ENCODE data around the gene DAND5. TPM values are rescaled to one million over a fixed set of nuclear protein-coding genes. Genes with fewer than 3 reads are reported as not detected.

Gene DAND5
- total and polyA plus RNA-seq, 2 donors (not counting 1 experiment from before 2014, with no cell fraction given) = not detected

DNA sequence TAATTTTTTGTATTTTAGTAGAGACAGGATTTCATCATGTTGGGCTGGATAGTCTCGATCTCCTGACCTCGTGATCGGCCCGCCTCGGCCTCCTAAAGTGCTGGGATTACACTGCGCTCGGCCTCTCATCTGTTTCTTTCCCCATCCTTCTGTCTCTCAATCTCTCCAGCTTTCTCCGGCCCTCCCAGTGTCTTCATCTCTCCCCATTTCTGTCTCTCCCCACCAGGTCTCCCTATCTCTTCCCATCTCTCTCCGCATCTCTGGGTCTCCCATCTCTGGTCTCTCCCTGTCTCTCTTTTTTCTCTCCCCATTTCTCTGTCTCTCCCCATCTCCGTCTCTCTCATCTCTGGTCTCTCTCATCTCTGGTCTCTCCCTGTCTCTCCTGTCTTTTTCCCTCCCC lies 13.7 kb downstream of the DAND5 start:
- Histone ChIP-seq H3K36me3 (replicated peaks in 1 of 2; ENCODE audit: control extremely low read depth in 1 of 2, control insufficient read depth in 1 of 2, extremely low read depth in 1 of 2, insufficient read depth in 2 of 2, low read length in 1 of 2) (no peaks in the 10 kb centered on the region), H3K9me3 (ENCODE audit: control extremely low read depth in 1 of 3, control insufficient read depth in 2 of 3, insufficient read depth in 1 of 3, low read length in 2 of 3) (no peaks in the 10 kb centered on the region), H3K4me2 (replicated peaks; ENCODE audit: low read depth, low read length, poor library complexity, severe bottlenecking) (peak overlapping the region; percentile 91), H3K9ac (ENCODE audit: low read length) (peak overlapping the region; percentile 51), H3K27me3 (replicated peaks in 1 of 4; ENCODE audit: control extremely low read depth in 1 of 4, control insufficient read depth in 3 of 4, insufficient read depth in 4 of 4, low read length in 3 of 4) (peaks cover 0 to 8% (median 2%) of the 10 kb centered on the region in 4 experiments), H3K4me3 (ENCODE audit: control extremely low read depth in 1 of 5, extremely low read depth in 1 of 5, insufficient read depth in 1 of 5, low read depth in 2 of 5, low read length in 4 of 5) (peak overlapping the region in 4 of 5 experiments; percentile 24 to 62 (median 36)), H3K4me1 (ENCODE audit: control insufficient read depth in 2 of 2, insufficient read depth in 2 of 2, low read length in 2 of 2) (peaks cover 30 to 44% of the 10 kb centered on the region in 2 donors), H3K79me2 (ENCODE audit: control insufficient read depth, insufficient read depth, low read length) (no peaks in the 10 kb centered on the region), H2AFZ (ENCODE audit: insufficient read depth, low read depth, low read length, poor library complexity, severe bottlenecking) (peak overlapping the region; percentile 77), H3K27ac (ENCODE audit: low read length in 2 of 2) (no peak overlapping the region), H4K20me1 (ENCODE audit: control insufficient read depth, insufficient read depth, low read length, poor library complexity, severe bottlenecking) (no peaks in the 10 kb centered on the region)
- intact Hi-C loops (cut with micrococcal nuclease) = loop anchor here (1.0 to 5.0 kb wide), 3 partner anchors 52 to 764 kb away; a partner anchor contains a TSS
- peaks cover 16% of the 10 kb centered on the region for H3K4me1 Mint-ChIP-seq
- CTCF ChIA-PET = interaction anchor here (0.9 to 12.5 kb wide), 5 partner anchors 46 to 110 kb away, joined by 3 to 285 read pairs (median 4); no protein-coding TSS in a partner anchor
- no peak overlapping the region for H3K4me3 Mint-ChIP-seq
- ATAC-seq (ENCODE audit: low read depth) (no peak), DNase-seq (no peak)
- H3K27me3 Mint-ChIP-seq = peaks cover 4% of the 10 kb centered on the region
- POLR2A ChIA-PET = no interaction called here
- TF ChIP-seq, protein P1, sequence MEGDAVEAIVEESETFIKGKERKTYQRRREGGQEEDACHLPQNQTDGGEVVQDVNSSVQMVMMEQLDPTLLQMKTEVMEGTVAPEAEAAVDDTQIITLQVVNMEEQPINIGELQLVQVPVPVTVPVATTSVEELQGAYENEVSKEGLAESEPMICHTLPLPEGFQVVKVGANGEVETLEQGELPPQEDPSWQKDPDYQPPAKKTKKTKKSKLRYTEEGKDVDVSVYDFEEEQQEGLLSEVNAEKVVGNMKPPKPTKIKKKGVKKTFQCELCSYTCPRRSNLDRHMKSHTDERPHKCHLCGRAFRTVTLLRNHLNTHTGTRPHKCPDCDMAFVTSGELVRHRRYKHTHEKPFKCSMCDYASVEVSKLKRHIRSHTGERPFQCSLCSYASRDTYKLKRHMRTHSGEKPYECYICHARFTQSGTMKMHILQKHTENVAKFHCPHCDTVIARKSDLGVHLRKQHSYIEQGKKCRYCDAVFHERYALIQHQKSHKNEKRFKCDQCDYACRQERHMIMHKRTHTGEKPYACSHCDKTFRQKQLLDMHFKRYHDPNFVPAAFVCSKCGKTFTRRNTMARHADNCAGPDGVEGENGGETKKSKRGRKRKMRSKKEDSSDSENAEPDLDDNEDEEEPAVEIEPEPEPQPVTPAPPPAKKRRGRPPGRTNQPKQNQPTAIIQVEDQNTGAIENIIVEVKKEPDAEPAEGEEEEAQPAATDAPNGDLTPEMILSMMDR (IDR thresholded peaks at IDR 0.05) = no peak
- no peak for TF ChIP-seq EZH2 (IDR thresholded peaks at IDR 0.05; ENCODE audit: borderline replicate concordance, insufficient read depth, low read depth, low read length, poor library complexity, severe bottlenecking)
- 66% methylated on average over 9 of the region's 10 CpGs for WGBS (ENCODE audit: insufficient coverage)
- no peak overlapping the region for H3K27ac Mint-ChIP-seq
- no peaks in the 10 kb centered on the region for H3K9me3 Mint-ChIP-seq (ENCODE audit: insufficient read depth)

DNA sequence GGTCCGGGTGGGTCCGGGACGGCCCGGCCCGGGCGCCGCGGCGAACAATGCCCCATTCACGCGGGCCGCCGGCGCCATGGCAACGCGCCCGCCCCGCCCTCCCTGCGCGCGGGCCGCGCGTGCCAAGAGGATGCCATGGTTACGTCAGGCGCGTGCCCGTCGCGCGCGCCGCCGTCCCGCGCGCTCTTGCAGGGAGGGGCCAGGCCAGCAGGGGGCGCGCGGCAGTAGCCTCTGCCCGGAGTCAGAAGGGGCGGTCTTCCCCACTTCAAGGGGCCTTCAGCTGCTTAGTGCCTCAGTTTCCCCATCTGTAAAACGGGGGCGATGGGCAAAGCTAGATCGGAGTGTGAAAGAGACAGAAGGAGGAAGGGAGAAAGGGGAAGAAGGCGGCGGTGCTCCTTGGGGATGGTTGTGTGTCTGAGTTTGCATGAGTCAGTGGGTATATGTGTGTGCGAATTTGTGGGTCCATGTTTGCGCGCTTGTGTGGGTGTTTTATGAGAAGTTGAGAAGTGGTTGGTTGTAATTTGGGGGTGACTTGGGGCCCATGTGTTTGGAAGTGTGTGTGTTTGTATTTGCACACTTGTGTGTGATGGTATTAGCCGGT lies 14.3 kb downstream of the DAND5 start:
- Histone ChIP-seq H3K9me3 (ENCODE audit: control extremely low read depth in 1 of 3, control insufficient read depth in 2 of 3, insufficient read depth in 1 of 3, low read length in 2 of 3) (no peaks in the 10 kb centered on the region), H4K20me1 (ENCODE audit: control insufficient read depth, insufficient read depth, low read length, poor library complexity, severe bottlenecking) (no peaks in the 10 kb centered on the region), H3K36me3 (replicated peaks in 1 of 2; ENCODE audit: control extremely low read depth in 1 of 2, control insufficient read depth in 1 of 2, extremely low read depth in 1 of 2, insufficient read depth in 2 of 2, low read length in 1 of 2) (no peaks in the 10 kb centered on the region), H2AFZ (ENCODE audit: insufficient read depth, low read depth, low read length, poor library complexity, severe bottlenecking) (peak overlapping the region; percentile 77), H3K27me3 (replicated peaks in 1 of 4; ENCODE audit: control extremely low read depth in 1 of 4, control insufficient read depth in 3 of 4, insufficient read depth in 4 of 4, low read length in 3 of 4) (peaks cover 0 to 10% (median 2%) of the 10 kb centered on the region in 4 experiments), H3K4me1 (ENCODE audit: control insufficient read depth in 2 of 2, insufficient read depth in 2 of 2, low read length in 2 of 2) (peaks cover 30 to 43% of the 10 kb centered on the region in 2 donors), H3K79me2 (ENCODE audit: control insufficient read depth, insufficient read depth, low read length) (no peaks in the 10 kb centered on the region), H3K4me3 (ENCODE audit: control extremely low read depth in 1 of 5, extremely low read depth in 1 of 5, insufficient read depth in 1 of 5, low read depth in 2 of 5, low read length in 4 of 5) (peak overlapping the region in 4 of 5 experiments; percentile 24 to 62 (median 36)), H3K4me2 (replicated peaks; ENCODE audit: low read depth, low read length, poor library complexity, severe bottlenecking) (peak overlapping the region; percentile 91), H3K9ac (ENCODE audit: low read length) (peak overlapping the region; percentile 51), H3K27ac (ENCODE audit: low read length in 2 of 2) (no peak overlapping the region)
- H3K27me3 Mint-ChIP-seq = peaks cover 4% of the 10 kb centered on the region
- H3K9me3 Mint-ChIP-seq (ENCODE audit: insufficient read depth) = no peaks in the 10 kb centered on the region
- TF ChIP-seq EZH2 (IDR thresholded peaks at IDR 0.05; ENCODE audit: borderline replicate concordance, insufficient read depth, low read depth, low read length, poor library complexity, severe bottlenecking) = no peak
- TF ChIP-seq, protein P1 (IDR thresholded peaks at IDR 0.05) = peak; percentile 91
- intact Hi-C loops (cut with micrococcal nuclease) = loop anchor here (1.0 to 5.0 kb wide), 3 partner anchors 51 to 764 kb away; a partner anchor contains a TSS
- CTCF ChIA-PET = interaction anchor here (0.9 to 12.5 kb wide), 5 partner anchors 45 to 110 kb away, joined by 3 to 285 read pairs (median 4); no protein-coding TSS in a partner anchor
- DNase-seq (peak; percentile 93), ATAC-seq (ENCODE audit: low read depth) (peak; percentile 77)
- no peak overlapping the region for H3K4me3 Mint-ChIP-seq
- H3K4me1 Mint-ChIP-seq = peaks cover 15% of the 10 kb centered on the region
- no peak overlapping the region for H3K27ac Mint-ChIP-seq
- POLR2A ChIA-PET = interaction anchor here (0.5 kb wide), 1 partner anchor 111 kb away, joined by 3 read pairs; no protein-coding TSS in a partner anchor
- WGBS (ENCODE audit: insufficient coverage) = 6% methylated on average over 51 of the region's 51 CpGs

Measured in B cell (primary cell).